Lower leg skin (tissue), 4 donors: Measurements from ENCODE around the gene HTR1D. TPM values are rescaled to one million over a fixed set of nuclear protein-coding genes. Genes with fewer than 3 reads are reported as not detected.
"Not testable (repeated sequence)": the region's sequence is repeated elsewhere in the genome, so short reads cannot be mapped to it uniquely, and the experiment has no call there.

Experiments
- DNase-seq, 2 donors: peaks; one replicate each; pipeline ENCODE4 v3.0.0-alpha.2; 2019; ENCODE audit warnings: low spot score in 2 of 2
- H3K4me3 ChIP-seq: fragments of 200-600 bp; sonication (generic); 2 replicates; pipeline ENCODE4 v1.5.1; 2017; ENCODE audit warnings: mild to moderate bottlenecking, low read depth; ENCODE audit not compliant: poor library complexity, severe bottlenecking
- CTCF ChIP-seq, 3 donors: fragments of 450-650 bp; IDR thresholded peaks; one replicate each; pipeline ENCODE4 v1.5.1; 2016; ENCODE audit warnings: antibody characterized with exemption in 3 of 3, mild to moderate bottlenecking in 3 of 3, moderate library complexity in 2 of 3
- POLR2A ChIP-seq, 2 donors: fragments of 450-650 bp; IDR thresholded peaks; one replicate each; pipeline ENCODE4 v1.6.1; 2016 to 2017; ENCODE audit warnings: antibody characterized with exemption in 2 of 2, mild to moderate bottlenecking in 1 of 2, moderate library complexity in 1 of 2
- WGBS, 2 donors: methylation state at CpG; one replicate each; pipeline ENCODE4 v1.1.5; 2018; 5-methylcytosine and 5-hydroxymethylcytosine counted together
- intact Hi-C: fragments of 100-400 bp; cut with DNase I; formaldehyde crosslinking; loops from one replicate; pipeline ENCODE4 v1.15.0; 2023; ENCODE audit warnings: low total_unique reads
- total RNA-seq, 4 donors: library from RNA; depleted of rRNA; stranded (reverse); fragments of >200 nt; gene quantifications; one replicate each; pipeline ENCODE4 v1.1.0, GENCODE V29; 2016

The HTR1D gene
- total RNA-seq, 4 donors from 2014 or later = not detected

- 90 to 91% methylated on average over 2 of the region's 2 CpGs for WGBS, 2 donors
- H3K4me3 ChIP-seq = no peak overlapping the region
- TF ChIP-seq CTCF (IDR thresholded peaks at IDR 0.05) = no peak
- TF ChIP-seq POLR2A (IDR thresholded peaks at IDR 0.05) = no peak
- intact Hi-C loops = no loop called here
- no peak for DNase-seq
Measured at GRCh38 chr1:23208527-23208926, 8.8 kb downstream of the HTR1D start.

- WGBS, 2 donors = 92% methylated on average over 8 of the region's 8 CpGs
- H3K4me3 ChIP-seq, intact Hi-C loops, DNase-seq: not testable (repeated sequence)
Measured at GRCh38 chr1:23207733-23208132, 9.6 kb downstream of the HTR1D start.

- no peak for DNase-seq
- TF ChIP-seq POLR2A (IDR thresholded peaks at IDR 0.05) = no peak
- no peak for TF ChIP-seq CTCF (IDR thresholded peaks at IDR 0.05)
- WGBS, 2 donors = 57 to 59% methylated on average over 3 of the region's 3 CpGs
- no peak overlapping the region for H3K4me3 ChIP-seq
- intact Hi-C loops = no loop called here
Measured at GRCh38 chr1:23202263-23202749, 15.0 kb downstream of the HTR1D start.

- H3K4me3 ChIP-seq = no peak overlapping the region
- WGBS, 2 donors = 93 to 94% methylated on average over 1 of the region's 1 CpG
- intact Hi-C loops = no loop called here
- DNase-seq = no peak
- TF ChIP-seq CTCF (IDR thresholded peaks at IDR 0.05) (no peak), POLR2A (IDR thresholded peaks at IDR 0.05) (no peak)
Measured at GRCh38 chr1:23200883-23201282, 16.4 kb downstream of the HTR1D start.

GRCh38 chr1:23198373-23198772 lies 18.9 kb downstream of the HTR1D start:
- no peak for DNase-seq
- intact Hi-C loops = no loop called here
- 53 to 56% methylated on average over 4 of the region's 4 CpGs for WGBS, 2 donors
- no peak for TF ChIP-seq CTCF (IDR thresholded peaks at IDR 0.05)
- TF ChIP-seq POLR2A (IDR thresholded peaks at IDR 0.05) = no peak
- H3K4me3 ChIP-seq = no peak overlapping the region

- intact Hi-C loops = no loop called here
- DNase-seq = no peak
- WGBS, 2 donors = 67 to 70% methylated on average over 10 of the region's 10 CpGs
- H3K4me3 ChIP-seq = no peak overlapping the region
- TF ChIP-seq CTCF (IDR thresholded peaks at IDR 0.05) (no peak), POLR2A (IDR thresholded peaks at IDR 0.05) (no peak)
Measured at GRCh38 chr1:23196627-23197328, 20.5 kb downstream of the HTR1D start.
